Measurements from ENCODE around the gene PSMB9. TPM values are rescaled to one million over a fixed set of nuclear protein-coding genes. Genes with fewer than 3 reads are reported as not detected.

The PSMB9 gene
- total and polyA plus RNA-seq, 9 of the 15 experiments (the other 6 are each of a cell fraction or from before 2014, with no cell fraction given): 1.1 to 3.7 (median 2.4) TPM

DNA sequence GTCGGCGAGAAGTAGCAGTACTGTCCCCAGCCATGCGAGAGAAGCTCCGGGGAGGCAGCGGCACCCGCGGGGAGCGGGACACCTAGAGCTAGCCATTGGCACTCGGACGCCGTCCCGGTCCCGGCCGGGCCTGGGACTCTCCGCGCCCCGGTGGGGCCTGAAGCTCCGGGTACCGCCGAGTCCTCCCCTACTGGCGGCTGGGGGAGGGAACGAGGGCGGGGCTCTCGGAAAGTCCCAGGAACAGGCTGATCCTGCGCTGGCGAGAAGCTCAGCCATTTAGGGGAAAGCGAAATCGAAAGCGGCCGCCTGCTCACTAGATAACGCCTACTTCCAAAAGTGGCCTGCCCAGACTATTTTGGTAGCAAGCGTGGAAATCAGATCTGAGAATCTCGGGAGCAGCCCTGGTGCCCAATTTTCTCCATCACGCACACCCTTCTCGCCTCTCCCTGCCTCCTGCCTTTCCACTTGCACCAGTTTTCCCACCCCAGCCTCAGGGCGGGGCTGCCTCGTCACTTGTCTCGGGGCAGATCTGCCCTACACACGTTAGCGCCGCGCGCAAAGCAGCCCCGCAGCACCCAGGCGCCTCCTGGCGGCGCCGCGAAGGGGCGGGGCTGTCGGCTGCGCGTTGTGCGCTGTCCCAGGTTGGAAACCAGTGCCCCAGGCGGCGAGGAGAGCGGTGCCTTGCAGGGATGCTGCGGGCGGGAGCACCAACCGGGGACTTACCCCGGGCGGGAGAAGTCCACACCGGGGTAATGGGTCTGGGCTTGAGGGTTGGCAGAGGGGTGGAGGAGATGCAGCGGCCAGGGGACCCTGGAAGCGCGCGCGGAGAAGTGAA lies at the start of gene PSMB9, which contains the start of gene TAP1 (continued):
- TF ChIP-seq MYBL2 (IDR thresholded peaks at IDR 0.05; ENCODE audit: low read depth) (no peak), MYBL2 (CRISPR knock-in tag; IDR thresholded peaks at IDR 0.05; ENCODE audit: borderline replicate concordance) (no peak), HIVEP1 (CRISPR knock-in tag; IDR thresholded peaks at IDR 0.05) (no peak), ZNF124 (CRISPR knock-in tag; IDR thresholded peaks at IDR 0.05) (no peak), RAD51 (IDR thresholded peaks at IDR 0.05; ENCODE audit: borderline replicate concordance, low read depth) (no peak), SMAD2 (IDR thresholded peaks at IDR 0.05; ENCODE audit: low read depth, low read length) (no peak), ZNF175 (CRISPR knock-in tag; IDR thresholded peaks at IDR 0.05; ENCODE audit: low read depth) (no peak), MTA1 (IDR thresholded peaks at IDR 0.05; ENCODE audit: borderline replicate concordance) (peak; percentile 41; the same call in 1 of the 2 replicates), KLF6 (CRISPR knock-in tag; IDR thresholded peaks at IDR 0.05; ENCODE audit: borderline replicate concordance) (no peak; the same call in 1 of the 2 replicates), ZNF431 (CRISPR knock-in tag; IDR thresholded peaks at IDR 0.05) (peak; percentile 10), RB1 (IDR thresholded peaks at IDR 0.05; ENCODE audit: low read depth) (peak; percentile 99), ZNF778 (CRISPR knock-in tag; IDR thresholded peaks at IDR 0.05) (no peak), RBM34 (IDR thresholded peaks at IDR 0.05; ENCODE audit: borderline replicate concordance, insufficient read depth, low read length) (no peak), MCM7 (IDR thresholded peaks at IDR 0.05) (no peak), ZC3H4 (CRISPR knock-in tag; IDR thresholded peaks at IDR 0.05; ENCODE audit: borderline replicate concordance) (no peak), ZNF224 (CRISPR knock-in tag; IDR thresholded peaks at IDR 0.05) (peak; percentile 76; the same call in 1 of the 2 replicates), KLF10 (CRISPR knock-in tag; IDR thresholded peaks at IDR 0.05) (no peak)
- TF ChIP-seq, protein P1, sequence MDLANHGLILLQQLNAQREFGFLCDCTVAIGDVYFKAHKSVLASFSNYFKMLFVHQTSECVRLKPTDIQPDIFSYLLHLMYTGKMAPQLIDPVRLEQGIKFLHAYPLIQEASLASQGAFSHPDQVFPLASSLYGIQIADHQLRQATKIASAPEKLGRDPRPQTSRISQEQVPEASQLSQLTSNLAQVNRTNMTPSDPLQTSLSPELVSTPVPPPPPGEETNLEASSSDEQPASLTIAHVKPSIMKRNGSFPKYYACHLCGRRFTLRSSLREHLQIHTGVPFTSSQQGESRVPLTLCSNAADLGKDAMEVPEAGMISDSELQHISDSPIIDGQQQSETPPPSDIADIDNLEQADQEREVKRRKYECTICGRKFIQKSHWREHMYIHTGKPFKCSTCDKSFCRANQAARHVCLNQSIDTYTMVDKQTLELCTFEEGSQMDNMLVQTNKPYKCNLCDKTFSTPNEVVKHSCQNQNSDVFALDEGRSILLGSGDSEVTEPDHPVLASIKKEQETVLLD (IDR thresholded peaks at IDR 0.05): peak; percentile 39; the same call in 1 of the 2 replicates
- TF ChIP-seq, protein P2, sequence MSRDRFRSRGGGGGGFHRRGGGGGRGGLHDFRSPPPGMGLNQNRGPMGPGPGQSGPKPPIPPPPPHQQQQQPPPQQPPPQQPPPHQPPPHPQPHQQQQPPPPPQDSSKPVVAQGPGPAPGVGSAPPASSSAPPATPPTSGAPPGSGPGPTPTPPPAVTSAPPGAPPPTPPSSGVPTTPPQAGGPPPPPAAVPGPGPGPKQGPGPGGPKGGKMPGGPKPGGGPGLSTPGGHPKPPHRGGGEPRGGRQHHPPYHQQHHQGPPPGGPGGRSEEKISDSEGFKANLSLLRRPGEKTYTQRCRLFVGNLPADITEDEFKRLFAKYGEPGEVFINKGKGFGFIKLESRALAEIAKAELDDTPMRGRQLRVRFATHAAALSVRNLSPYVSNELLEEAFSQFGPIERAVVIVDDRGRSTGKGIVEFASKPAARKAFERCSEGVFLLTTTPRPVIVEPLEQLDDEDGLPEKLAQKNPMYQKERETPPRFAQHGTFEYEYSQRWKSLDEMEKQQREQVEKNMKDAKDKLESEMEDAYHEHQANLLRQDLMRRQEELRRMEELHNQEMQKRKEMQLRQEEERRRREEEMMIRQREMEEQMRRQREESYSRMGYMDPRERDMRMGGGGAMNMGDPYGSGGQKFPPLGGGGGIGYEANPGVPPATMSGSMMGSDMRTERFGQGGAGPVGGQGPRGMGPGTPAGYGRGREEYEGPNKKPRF (IDR thresholded peaks at IDR 0.05; ENCODE audit: low read depth, low read length): no peak
- TF ChIP-seq, protein P3, sequence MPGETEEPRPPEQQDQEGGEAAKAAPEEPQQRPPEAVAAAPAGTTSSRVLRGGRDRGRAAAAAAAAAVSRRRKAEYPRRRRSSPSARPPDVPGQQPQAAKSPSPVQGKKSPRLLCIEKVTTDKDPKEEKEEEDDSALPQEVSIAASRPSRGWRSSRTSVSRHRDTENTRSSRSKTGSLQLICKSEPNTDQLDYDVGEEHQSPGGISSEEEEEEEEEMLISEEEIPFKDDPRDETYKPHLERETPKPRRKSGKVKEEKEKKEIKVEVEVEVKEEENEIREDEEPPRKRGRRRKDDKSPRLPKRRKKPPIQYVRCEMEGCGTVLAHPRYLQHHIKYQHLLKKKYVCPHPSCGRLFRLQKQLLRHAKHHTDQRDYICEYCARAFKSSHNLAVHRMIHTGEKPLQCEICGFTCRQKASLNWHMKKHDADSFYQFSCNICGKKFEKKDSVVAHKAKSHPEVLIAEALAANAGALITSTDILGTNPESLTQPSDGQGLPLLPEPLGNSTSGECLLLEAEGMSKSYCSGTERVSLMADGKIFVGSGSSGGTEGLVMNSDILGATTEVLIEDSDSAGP (CRISPR knock-in tag; IDR thresholded peaks at IDR 0.05): no peak
- TF ChIP-seq, protein P4, sequence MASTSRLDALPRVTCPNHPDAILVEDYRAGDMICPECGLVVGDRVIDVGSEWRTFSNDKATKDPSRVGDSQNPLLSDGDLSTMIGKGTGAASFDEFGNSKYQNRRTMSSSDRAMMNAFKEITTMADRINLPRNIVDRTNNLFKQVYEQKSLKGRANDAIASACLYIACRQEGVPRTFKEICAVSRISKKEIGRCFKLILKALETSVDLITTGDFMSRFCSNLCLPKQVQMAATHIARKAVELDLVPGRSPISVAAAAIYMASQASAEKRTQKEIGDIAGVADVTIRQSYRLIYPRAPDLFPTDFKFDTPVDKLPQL (IDR thresholded peaks at IDR 0.05; ENCODE audit: extremely low read depth, insufficient read length): no peak
- TF ChIP-seq, protein P5, sequence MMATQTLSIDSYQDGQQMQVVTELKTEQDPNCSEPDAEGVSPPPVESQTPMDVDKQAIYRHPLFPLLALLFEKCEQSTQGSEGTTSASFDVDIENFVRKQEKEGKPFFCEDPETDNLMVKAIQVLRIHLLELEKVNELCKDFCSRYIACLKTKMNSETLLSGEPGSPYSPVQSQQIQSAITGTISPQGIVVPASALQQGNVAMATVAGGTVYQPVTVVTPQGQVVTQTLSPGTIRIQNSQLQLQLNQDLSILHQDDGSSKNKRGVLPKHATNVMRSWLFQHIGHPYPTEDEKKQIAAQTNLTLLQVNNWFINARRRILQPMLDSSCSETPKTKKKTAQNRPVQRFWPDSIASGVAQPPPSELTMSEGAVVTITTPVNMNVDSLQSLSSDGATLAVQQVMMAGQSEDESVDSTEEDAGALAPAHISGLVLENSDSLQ (IDR thresholded peaks at IDR 0.05): peak; percentile 70

Measured in K562 (cell line).